Parathyroid adenoma (tissue), 2 donors: ENCODE measurements around the gene DOK3.

Experiments used
- H2AFZ ChIP-seq: fragments of 300-600 bp; sonication (generic); one replicate; pipeline ENCODE4 v1.7.0; 2017; ENCODE audit warnings: antibody characterized with exemption, mild to moderate bottlenecking
- H3K27ac ChIP-seq: fragments of 300-600 bp; sonication (generic); one replicate; pipeline ENCODE4 v1.7.0; 2017
- H3K27me3 ChIP-seq: fragments of 300-600 bp; sonication (generic); one replicate; pipeline ENCODE4 v1.7.0; 2017; ENCODE audit warnings: low read length; ENCODE audit not compliant: control insufficient read depth, insufficient read depth
- H3K36me3 ChIP-seq: fragments of 300-600 bp; sonication (generic); one replicate; pipeline ENCODE4 v1.7.0; 2017; ENCODE audit warnings: low read length; ENCODE audit not compliant: control insufficient read depth, insufficient read depth
- H3K4me1 ChIP-seq: fragments of 300-600 bp; sonication (generic); one replicate; pipeline ENCODE4 v1.7.0; 2017; ENCODE audit warnings: control low read depth
- H3K4me2 ChIP-seq: fragments of 300-600 bp; sonication (generic); one replicate; pipeline ENCODE4 v1.7.0; 2017; ENCODE audit warnings: low read length
- H3K4me3 ChIP-seq: fragments of 300-600 bp; sonication (generic); one replicate; pipeline ENCODE4 v1.7.0; 2017; ENCODE audit warnings: low read depth, low read length
- H3K79me2 ChIP-seq: fragments of 300-600 bp; sonication (generic); one replicate; pipeline ENCODE4 v1.7.0; 2017; ENCODE audit warnings: control low read depth
- H3K9ac ChIP-seq: fragments of 300-600 bp; sonication (generic); one replicate; pipeline ENCODE4 v1.7.0; 2017; ENCODE audit warnings: mild to moderate bottlenecking
- H3K9me3 ChIP-seq: fragments of 300-600 bp; sonication (generic); one replicate; pipeline ENCODE4 v1.7.0; 2017; ENCODE audit warnings: low read length; ENCODE audit not compliant: control insufficient read depth
- TF ChIP-seq, protein P1 (sequence below): fragments of 300-600 bp; sonication (generic); IDR thresholded peaks from one replicate; pipeline ENCODE4 v1.7.0; 2017; ENCODE audit warnings: antibody characterized with exemption, mild to moderate bottlenecking
- donor health status: primary hyperparathyroidism.

Gene DOK3

DNA sequence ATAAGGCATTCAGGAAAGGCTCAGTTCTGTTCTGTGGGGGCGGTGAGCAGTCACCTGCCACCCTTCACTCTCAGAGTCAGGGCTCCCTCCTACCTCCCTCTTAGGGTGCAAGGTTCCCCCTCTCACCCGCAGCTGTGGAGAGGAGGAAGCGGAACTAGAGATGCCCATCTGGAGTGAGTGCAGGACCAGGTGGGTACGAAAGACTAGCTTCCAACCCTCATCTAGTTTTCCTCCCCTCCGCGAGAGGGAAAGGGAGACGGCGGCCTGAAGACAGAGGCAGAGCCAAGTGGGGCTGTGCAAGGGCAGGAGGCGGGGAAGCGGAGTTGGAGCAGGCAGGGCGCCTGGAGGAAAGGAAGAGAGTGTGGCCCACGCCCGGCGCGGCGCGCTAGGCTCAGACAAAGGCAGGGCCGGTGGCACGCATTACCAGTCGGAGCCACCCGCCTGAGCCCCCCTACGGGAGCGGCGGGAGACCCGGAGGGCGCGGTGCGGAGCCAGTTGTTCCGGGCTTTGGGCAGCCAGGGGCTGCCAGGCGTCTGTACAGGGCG is 55.7 kb downstream of the DOK3 start:
- peaks cover 8% of the 10 kb centered on the region for H3K4me1 ChIP-seq
- TF ChIP-seq, protein P1, sequence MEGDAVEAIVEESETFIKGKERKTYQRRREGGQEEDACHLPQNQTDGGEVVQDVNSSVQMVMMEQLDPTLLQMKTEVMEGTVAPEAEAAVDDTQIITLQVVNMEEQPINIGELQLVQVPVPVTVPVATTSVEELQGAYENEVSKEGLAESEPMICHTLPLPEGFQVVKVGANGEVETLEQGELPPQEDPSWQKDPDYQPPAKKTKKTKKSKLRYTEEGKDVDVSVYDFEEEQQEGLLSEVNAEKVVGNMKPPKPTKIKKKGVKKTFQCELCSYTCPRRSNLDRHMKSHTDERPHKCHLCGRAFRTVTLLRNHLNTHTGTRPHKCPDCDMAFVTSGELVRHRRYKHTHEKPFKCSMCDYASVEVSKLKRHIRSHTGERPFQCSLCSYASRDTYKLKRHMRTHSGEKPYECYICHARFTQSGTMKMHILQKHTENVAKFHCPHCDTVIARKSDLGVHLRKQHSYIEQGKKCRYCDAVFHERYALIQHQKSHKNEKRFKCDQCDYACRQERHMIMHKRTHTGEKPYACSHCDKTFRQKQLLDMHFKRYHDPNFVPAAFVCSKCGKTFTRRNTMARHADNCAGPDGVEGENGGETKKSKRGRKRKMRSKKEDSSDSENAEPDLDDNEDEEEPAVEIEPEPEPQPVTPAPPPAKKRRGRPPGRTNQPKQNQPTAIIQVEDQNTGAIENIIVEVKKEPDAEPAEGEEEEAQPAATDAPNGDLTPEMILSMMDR: no peak
- H3K9ac ChIP-seq: no peak overlapping the region
- no peaks in the 10 kb centered on the region for H3K79me2 ChIP-seq
- H3K27me3 ChIP-seq: peaks cover 4% of the 10 kb centered on the region
- H3K27ac ChIP-seq: peak overlapping the region; percentile 9
- no peak overlapping the region for H3K4me3 ChIP-seq
- H2AFZ ChIP-seq: peak overlapping the region; percentile 63
- no peaks in the 10 kb centered on the region for H3K9me3 ChIP-seq
- H3K4me2 ChIP-seq: peak overlapping the region; percentile 96
- no peaks in the 10 kb centered on the region for H3K36me3 ChIP-seq

DNA sequence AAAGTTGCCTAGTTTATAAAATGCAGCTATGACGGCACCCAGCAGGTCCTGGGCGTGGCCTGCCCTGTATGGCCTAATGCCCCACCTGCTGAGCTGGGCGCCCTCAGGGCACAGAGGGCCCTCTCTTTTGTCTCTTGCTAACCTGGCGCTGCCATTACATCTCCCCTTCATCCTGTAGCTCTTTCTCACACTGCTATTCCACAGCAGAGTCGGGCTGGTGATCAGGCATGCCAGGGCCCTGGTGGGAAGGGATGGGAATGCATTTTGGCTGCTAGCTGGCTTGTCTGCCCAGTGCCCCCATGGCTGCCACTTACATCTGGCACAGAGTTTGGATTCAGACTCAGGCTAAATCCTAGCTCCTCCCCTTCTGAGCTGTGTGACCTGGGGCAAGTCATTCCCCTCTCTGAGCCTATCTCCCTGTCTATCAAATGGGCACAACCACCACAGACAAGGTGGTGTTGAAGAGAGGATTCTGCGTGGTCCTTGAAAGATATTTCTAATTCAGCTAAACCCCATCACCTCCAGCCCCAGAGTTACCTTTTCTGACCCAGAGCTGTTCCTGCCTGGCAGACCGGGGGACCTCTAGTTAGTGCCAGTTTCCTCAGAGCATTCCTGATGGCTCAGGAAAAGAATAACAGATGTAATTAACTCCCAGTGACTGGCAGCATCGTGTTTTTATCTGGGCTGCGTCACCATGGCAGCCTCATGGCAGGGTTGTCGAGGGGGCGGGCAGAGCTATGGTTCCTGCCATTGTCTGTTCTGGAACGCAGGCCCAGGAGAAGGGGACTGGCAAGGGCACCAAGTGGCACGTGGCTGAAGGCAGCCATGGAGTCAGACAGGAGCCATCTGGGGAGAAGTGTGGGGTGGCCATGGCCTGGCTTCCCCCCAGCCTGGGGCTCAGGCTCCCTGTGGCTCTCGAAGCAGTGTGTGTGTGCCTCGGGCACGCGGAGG is 56.7 kb downstream of the DOK3 start:
- H3K27me3 ChIP-seq: peaks cover 4% of the 10 kb centered on the region
- TF ChIP-seq, protein P1: no peak
- H3K4me3 ChIP-seq: no peak overlapping the region
- H3K36me3 ChIP-seq: no peaks in the 10 kb centered on the region
- H3K4me2 ChIP-seq: no peak overlapping the region
- no peak overlapping the region for H2AFZ ChIP-seq
- H3K9me3 ChIP-seq: no peaks in the 10 kb centered on the region
- H3K79me2 ChIP-seq: no peaks in the 10 kb centered on the region
- peaks cover 8% of the 10 kb centered on the region for H3K4me1 ChIP-seq
- no peak overlapping the region for H3K9ac ChIP-seq
- no peak overlapping the region for H3K27ac ChIP-seq
